ENCODE data around the gene NPL. TPM values are rescaled to one million over a fixed set of nuclear protein-coding genes. Genes with fewer than 3 reads are reported as not detected.

The NPL gene
- total RNA-seq, 4 donors from 2014 or later, result 16.2 to 132 (median 30.0) TPM

GRCh38 chr1:182781841-182782586 lies 7.6 kb upstream of the NPL start:
- TF ChIP-seq, protein P1, sequence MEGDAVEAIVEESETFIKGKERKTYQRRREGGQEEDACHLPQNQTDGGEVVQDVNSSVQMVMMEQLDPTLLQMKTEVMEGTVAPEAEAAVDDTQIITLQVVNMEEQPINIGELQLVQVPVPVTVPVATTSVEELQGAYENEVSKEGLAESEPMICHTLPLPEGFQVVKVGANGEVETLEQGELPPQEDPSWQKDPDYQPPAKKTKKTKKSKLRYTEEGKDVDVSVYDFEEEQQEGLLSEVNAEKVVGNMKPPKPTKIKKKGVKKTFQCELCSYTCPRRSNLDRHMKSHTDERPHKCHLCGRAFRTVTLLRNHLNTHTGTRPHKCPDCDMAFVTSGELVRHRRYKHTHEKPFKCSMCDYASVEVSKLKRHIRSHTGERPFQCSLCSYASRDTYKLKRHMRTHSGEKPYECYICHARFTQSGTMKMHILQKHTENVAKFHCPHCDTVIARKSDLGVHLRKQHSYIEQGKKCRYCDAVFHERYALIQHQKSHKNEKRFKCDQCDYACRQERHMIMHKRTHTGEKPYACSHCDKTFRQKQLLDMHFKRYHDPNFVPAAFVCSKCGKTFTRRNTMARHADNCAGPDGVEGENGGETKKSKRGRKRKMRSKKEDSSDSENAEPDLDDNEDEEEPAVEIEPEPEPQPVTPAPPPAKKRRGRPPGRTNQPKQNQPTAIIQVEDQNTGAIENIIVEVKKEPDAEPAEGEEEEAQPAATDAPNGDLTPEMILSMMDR (IDR thresholded peaks at IDR 0.05; ENCODE audit: low read depth), result no peak

DNA sequence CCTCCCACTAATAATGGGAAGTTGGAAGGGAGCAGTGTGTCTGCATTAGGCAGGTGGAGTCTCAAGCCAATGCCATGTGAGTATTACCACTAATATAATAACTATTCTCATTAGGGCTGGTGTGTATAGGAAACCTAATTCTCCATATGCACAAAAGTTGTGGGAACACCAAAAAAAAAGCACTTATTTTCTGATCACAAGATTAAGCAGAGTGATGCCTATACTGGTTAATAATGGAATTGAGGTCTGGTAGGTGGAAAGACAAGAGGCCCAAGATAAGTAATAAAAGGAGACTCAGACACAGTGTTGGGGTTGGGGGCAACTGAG lies 7.0 kb upstream of the NPL start:
- TF ChIP-seq, protein P1 (IDR thresholded peaks at IDR 0.05; ENCODE audit: low read depth), result no peak

DNA sequence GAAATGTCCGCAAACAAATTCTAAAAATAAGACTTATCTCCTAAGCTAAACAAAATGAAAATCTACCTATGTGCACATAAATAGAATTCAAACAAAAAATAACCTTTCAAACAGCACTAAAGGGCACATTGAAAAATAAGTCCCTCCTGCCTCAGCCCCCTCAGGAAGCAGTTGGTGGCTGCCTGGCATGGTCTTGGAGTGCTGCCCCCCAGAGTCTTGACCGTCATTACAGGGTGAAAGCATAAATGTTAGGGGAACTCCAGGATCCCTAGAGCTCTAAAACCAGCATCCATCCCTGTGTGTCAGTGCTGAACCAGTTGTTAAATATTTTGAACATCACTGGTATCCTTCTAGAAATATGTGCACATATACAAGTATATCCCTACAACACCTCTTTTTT lies 6.5 kb upstream of the NPL start:
- TF ChIP-seq, protein P1 (IDR thresholded peaks at IDR 0.05; ENCODE audit: low read depth), result no peak

- TF ChIP-seq, protein P1 (IDR thresholded peaks at IDR 0.05; ENCODE audit: low read depth), result no peak
Observed at GRCh38 chr1:182784556-182785171, 4.9 kb upstream of the NPL start.

- TF ChIP-seq, protein P1 (IDR thresholded peaks at IDR 0.05; ENCODE audit: low read depth), result no peak
Observed at GRCh38 chr1:182785181-182785580, 4.4 kb upstream of the NPL start.

DNA sequence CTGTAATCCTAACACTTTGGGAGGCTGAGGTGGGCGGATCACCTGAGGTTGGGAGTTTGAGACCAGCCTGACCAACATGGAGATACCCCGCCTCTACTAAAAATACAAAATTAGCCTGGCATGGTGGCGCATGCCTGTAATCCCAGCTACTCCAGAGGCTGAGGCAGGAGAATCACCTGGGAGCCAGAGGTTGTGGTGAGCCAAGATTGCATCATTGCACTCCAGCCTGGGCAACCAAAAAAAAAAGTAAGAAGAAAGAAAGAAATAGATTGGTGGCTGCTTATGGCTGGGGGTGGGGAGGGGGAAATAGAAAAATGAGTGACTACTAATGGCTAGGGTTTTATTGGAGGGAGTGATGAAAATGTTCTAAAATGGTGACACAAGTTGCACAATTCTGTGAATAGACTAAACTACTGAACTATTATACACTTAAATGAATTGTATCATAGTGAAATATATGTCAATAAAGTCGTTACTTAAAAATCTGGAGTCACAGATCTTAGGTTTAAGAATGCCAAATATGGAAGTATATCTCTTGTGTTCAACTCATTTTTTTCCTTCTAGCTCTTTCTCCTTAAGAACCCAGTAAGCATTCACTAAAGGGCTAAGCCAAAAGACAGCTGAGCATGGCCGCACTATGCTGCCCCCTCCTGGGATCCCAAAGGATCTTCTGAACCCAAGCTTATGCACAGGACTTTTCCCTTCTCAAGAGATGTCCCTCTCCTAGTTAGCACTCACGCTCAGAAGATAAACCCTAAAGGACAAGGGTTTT lies 3.2 kb upstream of the NPL start:
- TF ChIP-seq, protein P1 (IDR thresholded peaks at IDR 0.05; ENCODE audit: low read depth), result no peak

- TF ChIP-seq, protein P1 (IDR thresholded peaks at IDR 0.05; ENCODE audit: low read depth), result no peak
Observed at GRCh38 chr1:182786995-182787324, 2.6 kb upstream of the NPL start.

Data from subcutaneous adipose tissue (tissue), 4 donors.